Mucosa of rectum (tissue), 2 donors: ENCODE measurements around the gene ITGB2.

Experiments used
- H3K27ac ChIP-seq, 2 donors: one replicate each; pipeline ENCODE4 v1.7.0; 2013; ENCODE audit warnings: inconsistent platforms in 2 of 2, low read depth in 2 of 2, low read length in 2 of 2
- H3K27me3 ChIP-seq, 2 donors: one replicate each; pipeline ENCODE4 v1.7.0; 2013; ENCODE audit warnings: low read length in 2 of 2; ENCODE audit not compliant: control insufficient read depth in 2 of 2, insufficient read depth in 2 of 2
- H3K36me3 ChIP-seq, 2 donors: one replicate each; pipeline ENCODE4 v1.7.0; 2013; ENCODE audit warnings: low read length in 2 of 2; ENCODE audit not compliant: control insufficient read depth in 2 of 2, insufficient read depth in 2 of 2
- H3K4me1 ChIP-seq, 2 donors: one replicate each; pipeline ENCODE4 v1.7.0; 2013; ENCODE audit warnings: low read length in 2 of 2, mild to moderate bottlenecking in 1 of 2; ENCODE audit not compliant: control insufficient read depth in 2 of 2, insufficient read depth in 2 of 2
- H3K4me3 ChIP-seq, 2 donors: one replicate each; pipeline ENCODE4 v1.7.0; 2013; ENCODE audit warnings: low read length in 2 of 2
- H3K9ac ChIP-seq, 2 donors: one replicate each; pipeline ENCODE4 v1.7.0; 2013; ENCODE audit warnings: low read length in 2 of 2, low read depth in 1 of 2, mild to moderate bottlenecking in 1 of 2
- H3K9me3 ChIP-seq, 2 donors: one replicate each; pipeline ENCODE4 v1.7.0; 2013; ENCODE audit warnings: low read length in 2 of 2; ENCODE audit not compliant: control insufficient read depth in 2 of 2
- donor health status: healthy.
- donor health status: Normal muscosa, but diverticular disease.

ITGB2 gene

DNA sequence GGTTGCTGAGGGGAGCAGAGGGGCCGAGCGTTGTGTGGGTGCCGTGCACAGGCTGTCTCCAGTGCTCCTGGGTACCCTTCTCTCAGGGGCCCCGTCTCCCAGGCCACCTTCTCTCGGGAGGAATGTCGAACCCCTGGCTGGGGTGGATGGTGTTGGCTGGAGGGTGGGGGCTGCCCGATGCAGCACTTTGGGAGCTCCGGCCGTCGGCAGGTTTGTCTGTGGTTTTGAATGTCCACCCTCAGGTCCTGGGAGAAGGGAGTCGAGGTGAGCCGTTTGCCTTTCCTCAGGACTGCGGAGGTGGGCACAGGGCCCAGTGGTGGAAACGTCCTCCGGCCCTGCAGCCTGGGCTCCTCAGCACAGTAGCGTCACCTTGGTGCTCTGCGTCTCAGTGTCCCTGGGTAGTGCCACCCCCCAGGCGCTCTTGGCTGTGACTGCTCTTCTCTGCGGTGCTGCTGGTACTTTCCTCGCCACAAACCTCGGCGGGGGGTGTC is 33.6 kb upstream of the ITGB2 start:
- peaks cover 0 to 8% of the 10 kb centered on the region in 2 donors for H3K4me1 ChIP-seq
- H3K9ac ChIP-seq, result no peak overlapping the region
- H3K27me3 ChIP-seq, result no peaks in the 10 kb centered on the region
- H3K9me3 ChIP-seq, result no peaks in the 10 kb centered on the region
- H3K36me3 ChIP-seq, result peaks cover 15 to 16% of the 10 kb centered on the region in 2 donors
- H3K4me3 ChIP-seq, result no peak overlapping the region
- H3K27ac ChIP-seq, result no peak overlapping the region

DNA sequence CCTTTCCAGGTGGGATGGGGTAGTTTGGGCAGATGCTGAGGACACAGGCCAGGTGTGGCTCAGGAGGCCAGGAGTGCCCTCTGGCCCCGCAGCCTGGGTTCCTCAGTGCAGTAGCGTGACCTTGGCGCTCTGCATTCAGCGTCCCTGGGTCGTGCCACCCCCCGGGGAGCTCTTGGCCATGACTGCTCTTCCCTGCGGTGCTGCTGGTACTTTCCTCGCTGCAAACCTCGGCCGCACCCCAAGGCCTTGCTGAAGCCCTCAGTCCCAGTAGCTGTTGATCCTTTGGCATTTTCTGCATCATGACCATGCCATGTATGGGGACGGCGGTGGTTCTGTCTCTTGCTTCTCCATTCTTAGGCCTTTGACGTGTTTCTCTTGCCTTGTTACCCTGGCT is 32.9 kb upstream of the ITGB2 start:
- Histone ChIP-seq H3K9me3 (no peaks in the 10 kb centered on the region), H3K27me3 (no peaks in the 10 kb centered on the region), H3K9ac (no peak overlapping the region), H3K27ac (no peak overlapping the region), H3K36me3 (peaks cover 13 to 15% of the 10 kb centered on the region in 2 donors), H3K4me3 (no peak overlapping the region), H3K4me1 (peaks cover 0 to 8% of the 10 kb centered on the region in 2 donors)

DNA sequence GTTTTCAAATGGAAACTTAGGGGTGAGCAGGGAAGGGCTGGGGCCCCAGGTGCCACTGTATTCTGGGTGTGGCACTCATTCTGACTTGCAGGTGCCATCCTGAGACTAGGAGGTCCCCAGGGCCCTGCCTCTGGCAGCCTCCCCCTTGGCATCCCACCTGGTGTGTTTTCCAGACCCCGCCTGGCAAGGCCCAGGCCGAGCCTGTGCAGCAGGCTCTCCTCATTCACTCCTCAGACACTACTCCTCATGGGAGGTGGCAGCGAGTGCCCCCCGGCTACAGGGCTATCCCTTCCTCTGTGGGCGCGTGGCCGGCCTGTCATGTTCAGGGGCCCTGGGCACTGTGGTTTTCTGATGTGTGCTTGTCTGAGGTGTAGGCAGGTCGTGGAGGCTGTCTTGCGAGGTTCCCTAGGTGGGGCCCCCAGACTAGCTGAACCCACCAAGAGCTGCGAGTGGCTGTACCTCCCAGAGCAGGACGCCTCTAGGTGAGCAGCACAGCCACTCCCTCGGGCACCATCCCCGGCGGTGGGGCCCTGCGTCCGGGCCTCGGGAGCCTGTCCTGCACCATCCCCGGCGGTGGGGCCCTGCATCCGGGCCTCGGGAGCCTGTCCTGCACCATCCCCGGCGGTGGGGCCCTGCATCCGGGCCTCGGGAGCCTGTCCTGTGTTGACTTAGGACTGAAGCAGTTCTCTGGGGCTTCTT is 32.4 kb upstream of the ITGB2 start:
- peaks cover 12 to 15% of the 10 kb centered on the region in 2 donors for H3K36me3 ChIP-seq
- no peaks in the 10 kb centered on the region for H3K9me3 ChIP-seq
- no peak overlapping the region for H3K4me3 ChIP-seq
- H3K27me3 ChIP-seq, result no peaks in the 10 kb centered on the region
- peaks cover 0 to 3% of the 10 kb centered on the region in 2 donors for H3K4me1 ChIP-seq
- no peak overlapping the region for H3K27ac ChIP-seq
- H3K9ac ChIP-seq, result no peak overlapping the region

DNA sequence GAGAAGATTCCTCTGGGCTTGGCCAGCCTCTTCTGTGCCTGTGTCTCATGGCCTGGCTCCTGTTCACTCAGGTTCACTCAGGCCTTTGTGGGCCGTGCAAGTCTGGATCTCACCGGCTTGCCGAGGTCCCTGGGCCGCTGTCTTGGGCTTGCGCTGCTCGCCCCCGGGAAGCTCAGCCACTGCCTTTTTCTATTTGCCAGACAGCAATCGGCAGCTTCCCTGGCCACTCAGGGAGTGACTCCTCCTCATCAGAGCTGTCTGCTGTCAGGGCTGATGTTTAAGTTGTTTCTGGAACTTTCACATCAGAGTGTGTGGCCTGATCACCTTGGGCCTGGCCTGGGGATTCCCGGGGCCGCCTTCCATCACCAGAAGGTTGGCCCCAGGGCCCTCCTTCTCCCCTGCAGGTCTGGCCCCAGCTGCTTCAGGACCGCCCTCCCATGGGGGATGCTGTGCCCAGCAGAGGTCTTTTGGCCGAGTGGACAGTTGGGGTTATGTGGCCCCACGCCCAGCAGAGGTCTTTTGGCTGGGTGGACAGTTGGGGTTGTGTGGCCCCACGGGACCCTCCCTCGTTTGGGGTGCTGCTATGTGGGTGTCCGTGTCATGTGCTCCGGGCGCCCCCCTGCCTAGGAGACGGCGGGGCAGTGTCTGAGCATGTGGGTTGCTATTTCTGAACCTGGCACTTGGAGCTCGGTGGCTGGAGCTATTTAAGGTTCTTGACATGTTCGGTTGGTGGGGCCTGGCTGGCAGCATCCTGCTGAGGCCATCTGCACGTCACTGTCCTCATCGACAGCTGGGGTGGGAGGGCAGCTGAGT is 31.6 kb upstream of the ITGB2 start:
- H3K9ac ChIP-seq, result no peak overlapping the region
- H3K27ac ChIP-seq, result no peak overlapping the region
- H3K4me3 ChIP-seq, result no peak overlapping the region
- H3K4me1 ChIP-seq, result peaks cover 0 to 3% of the 10 kb centered on the region in 2 donors
- H3K27me3 ChIP-seq, result no peaks in the 10 kb centered on the region
- H3K36me3 ChIP-seq, result peaks cover 14 to 17% of the 10 kb centered on the region in 2 donors
- no peaks in the 10 kb centered on the region for H3K9me3 ChIP-seq

DNA sequence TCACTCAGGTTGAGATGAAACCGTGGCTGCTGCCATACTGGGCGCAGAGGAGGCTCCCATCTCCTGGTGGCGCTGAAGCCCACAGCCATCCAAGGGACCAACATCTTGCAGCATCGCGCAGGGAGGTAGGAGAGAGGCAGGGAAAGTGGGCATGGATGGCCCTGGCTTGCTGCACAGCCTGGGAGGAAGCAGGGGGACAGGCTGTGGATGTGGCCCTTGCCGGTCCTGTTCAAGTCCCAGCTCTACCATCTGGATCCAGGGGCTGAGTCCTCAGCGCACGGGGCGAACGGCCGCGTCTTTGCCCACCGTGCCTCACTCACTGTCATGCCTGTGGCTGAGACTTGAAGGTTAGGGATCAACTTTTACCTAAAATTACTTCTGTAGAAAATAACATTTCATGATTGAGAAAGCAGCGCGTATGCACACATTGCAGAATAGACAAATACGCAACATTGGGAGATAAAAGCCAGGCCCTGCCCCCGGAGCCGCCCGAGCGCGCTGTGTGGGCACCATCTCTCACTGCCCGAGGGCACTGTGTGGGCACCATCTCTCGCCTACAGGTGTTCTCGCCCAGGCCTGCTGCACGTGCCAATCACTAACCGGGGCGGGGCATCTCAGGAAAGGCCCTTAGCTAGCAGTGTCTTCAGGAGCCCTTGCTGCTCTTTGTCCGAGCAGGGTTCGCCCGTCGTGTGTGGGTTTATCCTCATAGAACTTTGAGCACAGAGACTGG is 30.7 kb upstream of the ITGB2 start:
- Histone ChIP-seq H3K27me3 (no peaks in the 10 kb centered on the region), H3K4me1 (peaks cover 0 to 3% of the 10 kb centered on the region in 2 donors), H3K36me3 (peaks cover 7 to 16% of the 10 kb centered on the region in 2 donors), H3K4me3 (no peak overlapping the region), H3K9ac (no peak overlapping the region), H3K9me3 (no peaks in the 10 kb centered on the region), H3K27ac (no peak overlapping the region)

DNA sequence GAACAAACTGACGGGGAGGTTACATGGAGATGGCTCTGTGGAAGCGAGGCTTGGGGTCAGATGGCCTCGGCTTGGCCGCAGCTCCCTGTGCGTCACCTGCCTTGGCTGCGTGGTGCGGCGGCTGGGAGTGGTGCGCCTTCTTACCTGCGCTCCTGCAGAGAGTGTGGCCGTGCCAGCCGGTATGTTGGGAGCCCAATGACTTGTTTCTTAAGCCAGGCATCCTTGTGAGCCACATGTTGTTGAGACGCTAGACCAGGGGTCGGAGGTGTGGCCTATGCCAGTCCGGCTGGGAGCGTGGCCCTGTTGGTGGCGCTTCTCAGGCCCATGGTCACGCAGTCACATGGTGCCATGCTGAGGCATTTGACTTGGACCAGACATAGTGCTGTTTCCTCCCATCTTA is 29.7 kb upstream of the ITGB2 start:
- Histone ChIP-seq H3K4me1 (peaks cover 0 to 3% of the 10 kb centered on the region in 2 donors), H3K27ac (no peak overlapping the region), H3K4me3 (no peak overlapping the region), H3K36me3 (peaks cover 6 to 18% of the 10 kb centered on the region in 2 donors), H3K27me3 (no peaks in the 10 kb centered on the region), H3K9me3 (no peaks in the 10 kb centered on the region), H3K9ac (no peak overlapping the region)

DNA sequence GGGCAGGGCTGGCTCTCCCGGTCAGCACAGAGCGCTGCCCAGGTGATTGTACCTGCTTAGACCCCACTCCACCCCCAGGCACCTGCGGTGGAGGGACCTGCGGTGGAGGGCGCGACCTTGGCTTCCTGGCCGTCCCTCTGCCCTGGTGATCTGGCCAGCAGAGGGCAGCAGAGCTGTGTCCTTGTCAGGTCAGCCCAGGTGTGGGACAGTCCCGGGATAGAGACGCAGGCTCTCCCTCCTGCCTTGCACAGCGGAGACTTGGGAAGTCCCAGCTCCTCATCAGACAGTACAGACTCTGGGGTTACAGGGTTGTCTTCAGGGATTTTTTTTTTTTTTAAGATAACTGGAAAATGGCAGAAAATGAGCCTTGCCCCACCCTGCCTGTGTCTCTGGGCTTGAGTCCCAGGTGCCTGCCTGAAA is 29.1 kb upstream of the ITGB2 start:
- Histone ChIP-seq H3K36me3 (peaks cover 9 to 21% of the 10 kb centered on the region in 2 donors), H3K27me3 (no peaks in the 10 kb centered on the region), H3K27ac (no peak overlapping the region), H3K4me1 (peaks cover 0 to 3% of the 10 kb centered on the region in 2 donors), H3K9me3 (no peaks in the 10 kb centered on the region), H3K9ac (no peak overlapping the region), H3K4me3 (no peak overlapping the region)

DNA sequence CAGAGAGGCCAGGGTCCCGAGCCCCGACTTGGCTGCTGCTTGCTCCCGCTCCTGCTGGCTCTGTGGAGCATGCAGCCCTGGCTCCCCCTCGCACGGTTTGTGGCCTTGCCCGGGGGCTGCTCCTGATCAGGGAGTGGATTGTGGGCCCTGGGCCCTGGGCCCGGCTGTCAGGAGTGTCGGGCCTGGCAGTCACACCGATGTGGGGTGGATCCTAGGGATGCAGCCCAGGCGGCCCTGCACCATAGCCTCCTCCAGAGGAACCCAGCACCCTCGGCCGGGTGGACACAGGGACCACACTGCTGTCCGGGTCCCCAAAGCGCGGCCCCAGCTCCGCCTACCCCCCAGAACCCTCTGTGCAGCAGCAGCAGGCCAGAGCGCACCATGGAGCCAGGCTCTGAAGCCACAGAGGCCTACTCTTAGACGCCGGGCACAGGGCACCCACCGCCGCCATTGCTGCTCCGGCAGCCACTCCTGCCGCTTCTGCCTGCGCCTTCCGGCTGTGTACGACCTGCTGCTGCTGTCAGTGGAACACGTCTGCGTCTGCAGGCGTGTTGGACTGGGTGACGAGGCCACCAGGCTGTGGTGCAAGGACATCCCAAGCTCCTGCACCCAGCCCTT is 28.6 kb upstream of the ITGB2 start:
- H3K36me3 ChIP-seq, result peaks cover 12 to 25% of the 10 kb centered on the region in 2 donors
- peaks cover 0 to 3% of the 10 kb centered on the region in 2 donors for H3K4me1 ChIP-seq
- H3K27ac ChIP-seq, result no peak overlapping the region
- H3K4me3 ChIP-seq, result no peak overlapping the region
- H3K9ac ChIP-seq, result no peak overlapping the region
- H3K9me3 ChIP-seq, result no peaks in the 10 kb centered on the region
- no peaks in the 10 kb centered on the region for H3K27me3 ChIP-seq

DNA sequence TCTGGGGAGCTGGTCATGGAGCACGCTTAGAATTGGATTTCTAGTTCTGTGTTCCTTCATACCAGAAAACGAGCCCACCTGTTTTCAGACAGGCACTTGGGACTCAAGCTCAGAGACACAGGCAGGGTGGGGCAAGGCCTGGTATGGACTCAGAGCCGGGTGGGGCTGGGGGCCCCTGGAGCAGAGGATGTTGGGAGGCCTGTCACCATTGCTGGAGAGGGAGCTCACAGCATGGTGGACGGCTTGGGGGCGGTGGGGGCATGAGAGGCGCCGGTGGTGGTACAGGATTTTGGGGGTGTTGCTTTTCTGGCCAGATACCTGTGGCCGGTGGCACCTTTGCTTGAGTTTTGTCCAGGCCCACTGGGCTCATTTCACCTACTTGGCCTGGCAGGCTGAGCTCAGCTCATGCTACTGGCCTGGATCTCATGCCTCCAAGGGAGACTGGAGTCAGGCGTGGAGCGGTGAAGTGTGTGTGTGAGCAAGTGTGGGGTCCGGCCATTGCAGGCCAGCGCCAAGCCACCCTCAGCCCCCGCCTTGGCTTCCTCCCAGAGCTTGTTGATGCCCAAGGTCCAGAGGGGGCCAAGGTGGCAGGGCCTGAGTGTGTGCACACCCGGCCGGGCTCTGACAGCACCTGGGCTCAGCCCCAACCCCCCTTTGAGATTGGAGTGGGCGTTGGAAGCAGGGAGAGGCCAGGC is 27.9 kb upstream of the ITGB2 start:
- no peak overlapping the region for H3K9ac ChIP-seq
- H3K27me3 ChIP-seq, result no peaks in the 10 kb centered on the region
- H3K36me3 ChIP-seq, result peaks cover 12 to 28% of the 10 kb centered on the region in 2 donors
- no peak overlapping the region for H3K4me3 ChIP-seq
- H3K27ac ChIP-seq, result no peak overlapping the region
- H3K9me3 ChIP-seq, result no peaks in the 10 kb centered on the region
- H3K4me1 ChIP-seq, result peaks cover 0 to 3% of the 10 kb centered on the region in 2 donors
